ENCODE results near the gene MAFG.

- TF ChIP-seq CTCF (IDR thresholded peaks at IDR 0.05) (peak in 1 of 2 donors; percentile 32), EP300 (IDR thresholded peaks at IDR 0.05) (no peak), POLR2A (IDR thresholded peaks at IDR 0.05) (peak; percentile 82 to 94), POLR2AphosphoS5 (IDR thresholded peaks at IDR 0.05) (peak; percentile 92 to 99 (median 98))
These were observed 55.9 kb downstream of the MAFG start for GRCh38 chr17:81871387-81872230.

Measured in suprapubic skin (tissue), 4 donors.